NCI-H1436 (cell line): ENCODE measurements around the gene GGA1.
"Not testable (repeated sequence)": the region's sequence is repeated elsewhere in the genome, so short reads cannot be mapped to it uniquely, and the experiment has no call there.

Experiments used
- DNase-seq: peaks from one replicate; lab custom pipeline; 2025; lab: John Stamatoyannopoulos, UW

Gene GGA1

DNA sequence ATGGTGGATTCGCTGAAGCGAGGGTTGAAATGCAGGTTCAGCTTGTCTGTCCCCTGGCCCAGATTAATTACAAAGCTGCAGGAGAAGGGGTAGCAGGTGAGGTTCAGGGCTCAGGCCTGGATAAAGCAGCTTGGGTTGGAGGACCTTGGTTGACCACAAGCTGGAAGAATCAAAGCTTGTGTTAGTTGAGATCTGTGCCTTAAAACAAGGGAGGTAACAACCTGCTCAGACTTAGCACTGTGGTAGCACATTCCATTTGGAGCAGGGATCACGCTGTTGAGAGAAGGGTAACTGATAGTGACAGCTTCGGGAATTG, 38.0 kb upstream of the GGA1 start:
- DNase-seq: no peak

DNA sequence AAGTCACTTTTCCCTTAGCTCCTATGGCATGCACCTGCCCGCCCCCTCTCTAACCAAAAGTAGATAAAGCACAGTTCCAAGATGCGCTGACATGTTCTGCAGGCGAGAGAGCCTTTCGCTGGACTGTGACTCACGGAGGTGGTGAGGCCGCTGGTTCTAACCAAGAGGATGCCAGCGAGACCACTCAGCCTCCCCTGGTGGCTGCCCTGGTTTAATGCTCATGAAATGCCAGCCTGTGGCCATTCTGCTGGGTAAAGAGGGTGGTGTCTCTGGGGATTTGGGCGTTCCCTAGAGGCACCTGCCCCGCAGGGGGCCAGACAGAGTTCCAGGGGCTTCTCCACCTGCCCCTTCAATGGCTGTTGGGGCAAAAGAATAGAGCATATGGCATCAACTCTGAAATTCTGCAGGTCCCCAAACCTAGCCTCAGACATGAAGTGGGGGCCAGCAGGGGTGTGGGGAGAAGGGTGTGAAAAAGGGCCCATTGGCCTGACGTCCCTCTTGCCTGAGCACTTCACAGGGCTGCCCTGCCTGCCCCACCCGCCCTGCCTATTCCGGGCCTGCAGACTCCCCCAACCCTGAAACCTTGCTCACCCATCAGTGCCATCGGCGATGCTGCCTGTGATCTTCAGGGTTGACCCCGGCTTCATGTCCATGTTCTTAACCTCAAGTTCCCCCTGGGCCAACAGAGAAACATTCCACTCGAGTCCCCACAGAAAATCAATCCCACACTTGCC, 37.2 kb upstream of the GGA1 start:
- DNase-seq: no peak

DNA sequence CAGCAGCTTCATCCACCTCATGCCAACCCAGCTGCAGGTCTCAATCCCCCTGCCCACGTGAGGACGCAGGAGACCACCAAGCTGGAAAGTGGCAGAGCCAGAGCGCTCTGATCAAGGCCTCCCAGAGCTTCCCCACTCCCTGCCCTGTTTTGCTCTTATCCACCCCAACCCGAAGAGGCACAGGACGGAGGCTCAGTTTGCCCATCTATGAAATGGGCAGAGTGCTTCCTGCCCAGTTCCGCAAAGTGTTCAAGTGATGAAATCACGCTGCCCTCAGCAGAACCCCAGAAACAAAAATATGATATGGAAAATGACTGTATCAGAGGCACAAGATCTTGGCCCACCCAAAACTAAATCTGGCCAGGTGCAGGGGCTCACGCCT, 36.7 kb upstream of the GGA1 start:
- DNase-seq: no peak

DNA sequence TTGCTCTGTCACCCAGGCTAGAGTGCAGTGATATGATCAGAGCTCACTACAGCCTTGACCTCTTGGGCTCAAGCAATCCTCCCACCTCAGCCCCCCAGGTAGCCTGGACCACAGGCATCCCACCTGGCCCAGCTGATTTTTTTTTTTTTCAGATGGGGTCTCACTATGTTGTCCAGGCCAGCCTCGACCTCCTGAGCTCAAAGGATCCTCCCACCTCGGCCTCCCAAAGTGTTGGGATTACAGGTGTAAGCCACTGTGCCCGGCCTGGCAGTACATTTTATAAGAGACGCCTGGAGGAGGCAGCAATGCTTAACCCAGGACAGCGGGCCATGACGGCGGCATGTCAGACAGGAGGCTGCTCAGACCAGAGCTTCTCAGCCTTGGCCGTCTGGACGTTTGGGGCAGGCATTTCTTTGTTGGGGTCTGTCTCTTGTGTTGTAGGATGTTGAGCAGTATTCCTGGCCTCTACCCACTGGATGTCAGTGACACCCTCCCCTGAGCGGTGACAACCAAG, 33.1 kb upstream of the GGA1 start:
- no peak for DNase-seq

DNA sequence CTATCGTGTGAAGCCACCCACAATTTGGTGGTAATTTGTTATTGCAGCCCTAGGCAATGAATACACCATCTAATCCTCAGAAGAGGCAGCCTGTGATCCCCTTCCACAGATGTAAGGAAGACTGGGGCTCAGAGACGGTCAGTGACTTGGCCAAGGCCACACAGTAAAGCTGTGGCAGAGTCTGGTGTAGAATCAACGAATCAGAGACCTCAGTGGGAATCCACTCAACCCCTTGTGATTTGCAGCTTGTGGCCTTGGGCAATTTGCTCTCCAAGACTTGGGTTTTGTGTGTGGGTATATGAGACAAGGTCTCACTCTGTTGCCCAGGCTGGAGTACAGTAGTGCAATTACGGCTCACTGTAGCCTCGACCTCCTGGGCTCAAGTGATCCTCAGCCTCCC, 30.6 kb upstream of the GGA1 start:
- DNase-seq: no peak

DNA sequence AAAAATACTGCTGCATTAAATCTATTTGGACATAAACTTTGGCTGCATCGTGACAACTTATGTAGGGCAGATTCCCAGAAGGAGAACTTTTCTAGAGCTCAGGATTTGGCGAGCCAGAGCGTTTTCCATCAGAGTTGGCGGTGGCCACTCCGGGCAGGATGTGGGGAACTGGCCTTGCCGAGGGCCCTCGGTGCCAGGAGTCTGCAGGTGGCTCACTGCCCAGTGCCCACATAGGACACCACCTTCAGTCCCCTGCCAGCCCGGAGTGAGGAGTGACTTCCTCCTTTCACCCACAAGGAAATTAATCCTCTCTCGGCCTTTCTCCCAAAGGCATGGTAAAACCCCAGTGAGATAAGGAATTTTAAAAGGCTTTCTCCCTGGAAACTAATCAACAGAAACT, 27.1 kb upstream of the GGA1 start:
- no peak for DNase-seq

DNA sequence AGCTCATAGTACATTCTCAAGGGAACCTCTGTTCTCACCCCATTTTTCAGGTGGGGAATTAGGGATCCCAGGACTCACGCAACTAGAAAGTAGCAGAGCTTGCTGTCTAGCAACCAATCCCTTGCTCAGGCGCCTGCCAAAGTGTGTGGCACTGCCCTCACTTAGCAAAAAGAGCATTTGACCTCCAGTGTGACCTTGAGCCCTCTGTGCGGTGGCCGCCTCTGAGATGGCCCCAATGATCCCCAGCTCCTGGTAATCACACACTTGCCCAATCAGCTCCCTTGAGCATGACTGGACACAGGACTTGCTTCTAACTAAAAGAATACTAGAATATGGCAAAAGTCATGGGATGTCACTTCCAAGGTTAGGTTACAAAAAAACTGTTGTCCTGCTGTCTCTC, 26.1 kb upstream of the GGA1 start:
- no peak for DNase-seq

DNA sequence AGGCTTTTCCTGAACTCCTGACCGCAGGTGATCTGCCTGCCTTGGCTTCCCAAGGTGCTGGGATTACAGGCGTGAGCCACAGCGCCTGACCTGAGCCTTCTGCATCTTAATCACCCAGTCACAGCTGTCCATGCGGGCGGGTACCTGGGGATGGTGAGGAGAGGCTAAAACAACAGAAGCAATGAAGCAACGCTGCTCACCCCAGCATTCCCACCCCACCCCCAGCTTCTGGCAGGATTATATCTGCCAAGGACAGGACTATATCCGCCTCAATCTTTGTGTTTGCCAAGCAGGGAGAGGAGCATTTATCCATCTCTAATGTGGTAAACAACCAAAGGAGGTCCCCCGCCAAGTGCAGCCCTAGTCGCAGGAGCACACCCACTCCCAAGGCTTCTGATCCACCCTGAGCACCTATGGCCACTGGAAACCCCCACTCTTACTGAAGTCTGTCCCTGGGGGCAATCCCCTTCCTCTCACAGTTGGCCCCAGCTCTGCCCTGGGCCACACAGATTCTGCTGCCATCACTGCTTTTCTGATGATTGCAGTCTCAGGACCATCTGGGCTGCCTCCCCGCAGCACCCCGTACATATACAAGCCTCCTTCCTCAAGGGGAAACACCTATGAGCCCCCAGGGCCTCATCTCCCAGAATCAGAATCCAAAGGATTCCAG, 20.0 kb upstream of the GGA1 start:
- no peak for DNase-seq

DNA sequence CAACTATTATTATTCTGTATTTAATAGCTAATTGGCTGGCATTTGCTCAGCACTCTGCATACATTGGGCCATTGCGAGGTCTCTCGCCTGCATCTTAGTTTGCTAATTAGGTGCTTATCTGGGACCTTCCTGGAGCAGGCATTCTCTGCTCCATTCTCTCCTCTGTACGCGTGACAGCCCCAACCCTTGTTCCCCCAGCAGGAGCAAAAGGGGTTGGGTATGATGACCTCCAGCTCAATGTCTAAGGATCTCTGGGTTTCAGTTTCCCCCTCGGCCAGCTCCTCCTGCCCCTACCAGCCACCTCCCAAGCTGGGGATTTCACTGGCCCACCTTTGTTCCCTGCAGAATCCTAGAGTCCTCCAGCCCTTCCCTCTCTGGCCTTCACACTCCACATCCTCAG, 19.0 kb upstream of the GGA1 start:
- DNase-seq: no peak

DNA sequence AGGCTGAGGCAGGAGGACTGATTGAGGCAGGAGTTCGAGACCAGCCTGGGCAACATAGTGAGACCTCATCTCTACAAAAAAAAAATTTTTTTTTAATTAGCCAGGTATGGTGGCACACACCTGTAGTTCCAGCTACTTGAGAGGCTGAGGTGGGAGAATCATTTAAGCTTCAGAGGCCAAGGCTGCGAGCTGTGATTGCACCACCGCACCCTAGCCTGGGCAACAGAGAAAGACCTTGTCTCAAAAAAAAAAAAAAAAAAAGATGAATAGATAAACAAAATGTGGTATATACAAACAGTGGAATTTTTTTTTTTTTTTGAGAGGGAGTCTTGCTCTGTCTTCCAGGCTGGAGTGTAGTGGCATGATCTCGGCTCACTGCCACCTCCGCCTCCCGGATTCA, 17.6 kb upstream of the GGA1 start:
- DNase-seq: not testable (repeated sequence)

DNA sequence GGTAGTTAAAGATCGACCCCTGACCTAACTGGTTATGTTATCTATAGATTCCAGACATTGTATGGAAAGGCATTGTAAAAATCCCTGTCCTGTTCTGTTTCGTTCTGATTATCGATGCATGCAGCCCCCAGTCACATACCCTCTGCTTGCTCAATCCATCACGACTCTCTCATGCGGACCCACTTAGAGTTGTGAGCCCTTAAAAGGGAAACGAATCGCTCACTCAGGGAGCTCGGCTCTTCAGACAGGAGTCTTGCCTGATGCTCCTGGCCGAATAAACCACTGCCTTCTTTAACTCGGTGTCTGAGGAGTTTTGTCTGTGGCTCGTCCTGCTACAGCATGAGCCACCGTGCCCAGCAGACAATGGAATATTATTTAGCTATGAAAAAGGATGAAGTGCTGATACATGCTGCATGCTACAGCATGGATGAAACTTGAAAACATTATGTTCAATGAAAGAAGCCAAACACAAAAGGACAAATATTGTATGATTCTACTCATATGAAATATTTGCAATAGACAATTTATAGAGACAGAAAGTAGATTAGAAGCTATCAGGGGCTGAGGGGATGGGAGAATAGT, 16.7 kb upstream of the GGA1 start:
- no peak for DNase-seq

DNA sequence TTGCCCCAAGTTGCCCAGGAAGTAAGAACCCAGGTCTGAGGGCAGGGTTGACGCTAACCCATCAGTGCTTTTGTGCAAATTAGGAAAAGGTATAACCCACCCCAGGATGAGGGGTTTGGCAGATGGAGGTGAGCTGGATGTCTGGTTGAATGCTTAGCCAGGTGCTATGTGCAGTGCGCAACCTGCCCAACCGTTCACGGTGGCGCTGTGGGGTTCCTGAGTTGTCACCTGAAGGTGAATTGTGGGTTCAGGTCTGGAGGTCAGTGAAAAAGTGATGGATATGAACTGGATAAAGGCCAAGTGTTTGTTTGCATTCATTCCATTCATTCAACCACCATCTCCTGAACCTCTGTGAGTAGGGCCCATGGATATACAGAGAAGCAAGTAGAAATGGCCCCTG, 14.4 kb upstream of the GGA1 start:
- DNase-seq: no peak

DNA sequence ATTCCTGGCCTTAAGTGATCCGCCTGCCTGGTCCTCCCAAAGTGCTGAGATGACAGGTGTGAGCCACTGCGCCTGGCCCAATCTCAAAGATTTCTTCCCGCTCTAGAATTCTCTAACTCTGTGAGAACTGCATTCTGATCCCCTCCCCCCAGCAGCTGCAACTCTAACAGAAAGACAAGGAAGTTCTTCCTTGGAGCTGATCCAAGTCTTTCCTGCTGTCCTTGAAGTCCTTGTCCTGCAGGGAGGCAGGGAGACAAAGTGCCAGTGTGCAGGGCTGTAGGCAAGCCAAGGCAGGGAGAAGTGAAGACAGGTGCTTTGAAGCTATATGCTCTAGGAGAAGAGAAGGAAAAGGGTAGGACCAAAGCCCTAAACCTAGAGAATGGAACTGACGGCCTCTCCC, 9.5 kb upstream of the GGA1 start:
- DNase-seq: no peak

DNA sequence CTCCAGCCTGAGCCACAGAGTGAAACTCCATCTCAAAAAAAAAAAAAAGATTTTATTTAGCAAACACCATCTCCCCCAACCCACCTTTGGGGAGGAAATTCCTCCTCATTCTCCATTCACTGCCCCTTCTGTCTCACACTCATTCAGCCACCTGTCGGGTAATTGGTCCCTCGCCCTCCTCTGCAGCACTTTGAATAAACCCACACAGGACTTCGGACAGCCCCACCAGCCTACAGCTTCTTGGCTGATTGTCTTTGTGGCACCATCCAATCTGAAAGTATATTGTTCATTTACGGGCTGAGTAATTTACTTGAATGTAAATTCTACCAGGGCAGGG, 7.5 kb upstream of the GGA1 start:
- no peak for DNase-seq

DNA sequence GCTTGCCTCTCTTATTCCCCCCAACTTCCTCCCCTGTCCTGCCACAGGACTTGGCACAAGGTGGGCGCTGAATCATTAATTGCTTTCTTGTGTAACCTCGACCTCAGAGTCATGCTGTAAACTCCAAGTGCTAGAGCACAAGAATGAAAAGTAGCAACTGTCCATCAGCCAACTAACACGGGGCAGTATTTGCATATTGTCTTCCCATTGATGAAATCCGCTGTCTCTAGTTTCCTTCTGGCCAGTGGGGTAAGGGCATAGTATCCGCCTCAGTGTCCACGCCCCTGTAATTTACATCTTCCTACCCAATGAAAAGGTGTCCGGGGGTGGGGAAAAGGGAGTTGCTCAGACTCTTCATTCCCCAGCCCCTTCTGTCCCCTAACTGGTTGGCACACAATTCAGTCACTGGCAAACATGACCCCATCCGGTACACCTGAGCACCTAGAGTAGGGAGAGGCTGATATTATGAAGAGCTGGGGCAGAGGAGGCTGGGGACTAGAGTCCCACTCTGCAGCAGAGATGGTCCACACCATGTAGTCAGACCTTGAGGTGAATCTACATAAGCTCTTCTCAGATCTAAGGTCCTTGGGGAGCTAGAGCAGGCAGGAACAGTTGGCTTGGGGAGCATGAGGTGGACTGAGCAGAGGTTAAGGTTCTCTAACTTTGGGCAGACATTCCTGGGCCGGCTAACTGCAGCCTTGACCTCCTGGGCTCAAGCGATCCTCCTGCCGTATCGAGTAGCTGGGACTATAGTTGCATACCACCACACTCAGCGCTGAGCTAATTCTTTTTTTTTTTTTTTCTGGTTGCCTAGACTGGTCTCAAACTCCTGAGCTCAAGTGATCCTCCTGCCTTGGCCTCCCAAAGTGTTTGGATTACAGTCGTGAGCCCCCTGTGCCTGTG, 6.8 kb upstream of the GGA1 start:
- DNase-seq: peak; percentile 75

DNA sequence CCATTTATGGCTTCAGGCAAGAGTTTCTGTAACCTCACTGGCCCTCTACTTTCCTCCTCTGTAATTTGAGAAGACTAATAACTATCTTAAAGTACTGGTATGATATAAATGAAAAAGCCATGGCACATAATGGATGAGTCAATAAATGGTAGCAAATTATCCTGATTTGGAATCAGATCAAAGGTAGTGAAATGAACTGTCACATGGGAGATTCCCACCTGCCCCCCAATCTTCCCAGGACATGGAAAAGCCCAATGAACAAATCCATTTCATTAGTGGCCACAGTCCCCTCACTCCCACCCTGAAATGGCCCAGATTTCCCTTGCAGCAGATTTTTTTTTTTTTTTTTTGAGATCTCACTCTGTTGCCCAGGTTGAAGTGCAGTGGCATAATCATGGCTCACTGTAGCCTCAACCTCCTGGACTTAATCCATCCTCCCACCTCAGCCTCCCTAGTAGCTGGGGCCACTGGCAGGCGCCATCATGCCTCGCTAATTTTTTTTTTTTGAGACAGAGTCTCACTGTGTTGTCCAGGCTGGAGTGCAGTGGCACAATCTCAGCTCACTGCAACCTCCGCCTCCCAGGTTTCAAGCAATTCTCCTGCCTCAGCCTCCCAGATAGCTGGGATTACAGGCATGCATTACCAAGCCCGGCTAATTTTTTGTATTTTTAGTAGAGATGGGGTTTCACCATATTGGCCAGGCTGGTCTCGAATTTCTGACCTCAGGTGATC, 5.9 kb upstream of the GGA1 start:
- DNase-seq: not testable (repeated sequence)

DNA sequence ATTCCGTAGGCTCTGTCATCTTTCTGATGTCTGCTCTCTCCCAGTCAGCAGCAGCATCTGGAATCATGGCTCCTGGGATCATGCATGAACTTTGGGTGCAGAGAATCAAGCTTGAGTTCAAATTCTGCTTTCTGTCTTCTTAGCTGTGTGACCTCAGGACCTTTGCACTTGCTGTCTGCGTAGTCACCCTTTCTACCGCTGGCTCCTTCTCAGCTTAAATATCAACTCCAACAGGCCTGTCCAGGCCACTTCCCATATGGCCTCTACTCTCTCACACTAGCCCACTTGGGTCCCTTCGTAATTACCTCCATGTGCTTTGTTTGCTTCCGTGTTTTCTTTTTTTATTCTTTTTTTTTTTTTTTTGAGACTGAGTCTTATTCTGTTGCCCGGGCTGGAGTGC, 4.6 kb upstream of the GGA1 start:
- DNase-seq: no peak

DNA sequence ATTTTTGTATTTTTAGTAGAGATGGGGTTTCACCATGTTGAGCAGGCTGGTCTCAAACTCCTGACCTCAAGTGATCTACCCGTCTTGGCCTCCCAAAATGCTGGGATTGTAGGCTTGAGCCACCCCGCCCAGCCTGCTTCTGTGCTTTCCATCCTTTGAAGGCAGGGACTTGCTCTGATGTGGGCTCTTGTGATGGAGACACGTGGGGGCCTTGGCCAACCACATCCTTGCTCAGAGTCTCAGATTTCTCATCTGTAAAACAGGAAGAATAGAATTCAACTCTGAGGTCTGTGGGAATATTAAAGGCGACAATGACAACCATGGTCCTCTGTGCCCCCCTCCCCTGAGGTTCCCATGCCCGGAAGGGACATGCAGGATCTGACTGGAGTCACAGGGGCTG, 3.8 kb upstream of the GGA1 start:
- no peak for DNase-seq

DNA sequence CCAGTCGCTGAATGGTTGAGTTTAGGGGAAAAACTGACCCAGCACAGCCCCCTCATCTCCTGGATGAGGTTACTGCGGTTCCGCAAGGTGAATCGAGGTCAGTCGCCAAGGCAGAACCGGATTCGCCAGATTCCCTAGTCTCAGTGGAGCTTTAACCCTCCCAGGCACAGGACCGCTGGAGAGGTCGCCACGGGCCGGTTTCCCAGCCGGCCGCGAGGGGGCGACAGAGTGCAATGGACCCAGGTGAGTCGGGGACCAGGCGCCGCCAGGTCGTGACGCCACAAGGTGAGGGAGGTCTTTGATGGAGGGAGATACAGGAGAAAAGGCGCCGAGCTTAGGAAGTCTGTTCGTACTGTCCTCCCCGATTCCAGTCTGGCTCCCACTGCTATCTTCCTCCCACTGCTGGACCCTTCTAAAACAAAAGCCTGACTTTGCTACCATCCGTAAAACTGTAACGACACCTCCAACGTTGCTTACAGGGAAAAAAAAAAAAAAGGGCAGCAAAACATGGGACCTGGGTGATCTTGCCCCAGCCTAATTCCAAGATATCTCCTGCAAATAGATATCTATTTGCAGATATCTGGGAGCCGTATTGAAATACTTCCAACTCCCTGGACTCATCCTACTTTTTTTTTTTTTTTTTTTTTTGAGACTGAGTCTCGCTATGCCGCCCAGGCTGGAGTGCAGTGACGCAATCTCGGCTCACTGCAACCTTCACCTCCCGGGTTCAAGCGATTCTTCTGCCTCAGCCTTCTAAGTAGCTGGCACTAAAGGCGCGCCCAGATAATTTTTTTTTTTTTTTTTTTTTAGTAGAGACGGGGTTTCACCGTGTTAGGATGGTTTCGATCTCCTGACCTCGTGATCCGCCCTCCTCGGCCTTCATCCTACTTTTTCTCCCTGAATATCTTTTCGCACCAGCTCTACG, 1.4 kb upstream of the GGA1 start:
- DNase-seq: peak; percentile 91

DNA sequence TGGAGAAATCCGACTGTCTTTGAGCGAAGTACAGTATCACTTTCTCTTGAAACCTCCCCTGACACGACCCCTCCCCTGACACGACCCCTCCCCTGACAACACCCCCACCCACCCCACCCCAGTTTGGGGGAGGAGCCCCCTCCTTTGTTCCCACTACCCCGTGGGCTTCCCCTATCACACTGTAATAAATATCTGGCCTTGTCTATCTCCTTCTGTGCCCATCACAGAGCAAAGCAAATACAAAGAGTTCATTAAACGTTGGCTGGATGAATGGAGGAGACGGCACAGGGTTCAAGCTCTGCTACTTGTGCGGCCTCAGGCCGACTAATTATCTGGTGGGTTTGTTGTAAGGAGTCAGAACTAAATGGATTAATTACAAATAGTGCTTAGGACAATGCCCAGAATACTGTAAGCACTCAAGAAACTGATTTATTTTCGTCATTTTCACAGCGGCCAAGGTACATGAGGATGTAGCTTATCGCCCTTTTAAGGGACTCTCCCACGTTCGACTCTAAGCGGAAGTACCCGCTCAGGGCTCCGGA, 628 bp upstream of the GGA1 start:
- DNase-seq: peak; percentile 47
